Motor neuron (in vitro differentiated cells): Measurements from ENCODE around the gene CASP3. TPM values are rescaled to one million over a fixed set of nuclear protein-coding genes. Genes with fewer than 3 reads are reported as not detected.
"Not testable (repeated sequence)": the region's sequence is repeated elsewhere in the genome, so short reads cannot be mapped to it uniquely, and the experiment has no call there.

Source experiments
- ATAC-seq, 8 experiments: fragments of 200-7000 bp; cut with Tn5 transposase; replicated peaks in 6 of 8; 2 replicates each; pipeline ENCODE4 v1.8.0; 2021; ENCODE audit warnings: mild to moderate bottlenecking in 8 of 8, moderate library complexity in 8 of 8
- H3K27ac ChIP-seq, 2 donors: fragments of 250-450 bp; sonication (Bioruptor Pico); 2 replicates each; pipeline ENCODE4 v1.9.0; 2021; ENCODE audit warnings: antibody characterized with exemption in 2 of 2, mild to moderate bottlenecking in 2 of 2, moderate library complexity in 1 of 2
- H3K4me1 ChIP-seq, 2 donors: fragments of 250-450 bp; sonication (Bioruptor Pico); replicated peaks in 1 of 2; 2 replicates each; pipeline ENCODE4 v1.6.1; 2021; ENCODE audit warnings: antibody characterized with exemption in 2 of 2, mild to moderate bottlenecking in 2 of 2, moderate library complexity in 1 of 2
- H3K4me3 ChIP-seq, 5 donors: fragments of 250-450 bp; sonication (Bioruptor Pico); 2 replicates each; pipeline ENCODE4 v1.9.0; 2021; ENCODE audit warnings: antibody characterized with exemption in 5 of 5, mild to moderate bottlenecking in 5 of 5, moderate library complexity in 4 of 5
- WGBS, 10 experiments: fragments of 450-650 bp; shearing (Covaris generic); methylation state at CpG; one replicate each; pipeline ENCODE4 v1.0.0; 2022; 5-methylcytosine and 5-hydroxymethylcytosine counted together
- in situ Hi-C, 9 experiments: fragments of 400-800 bp; cut with MboI; loops; one replicate each; pipeline ENCODE4 v1.15.0; 2021; ENCODE audit warnings: low sequenced_read_pairs in 9 of 9, low pct_unique_long_range_greater_than_20kb in 2 of 9; ENCODE audit not compliant: unreplicated experiment in 9 of 9
- total RNA-seq, 8 experiments: library from RNA; unstranded; fragments of 300-600 nt; gene quantifications; 2 replicates each; pipeline versions ENCODE4 v1.2.3 to v1.2.4, GENCODE V29; 2022

Gene CASP3
- total RNA-seq, 8 experiments from 2014 or later = 20.6 to 55.3 (median 37.6) TPM

DNA sequence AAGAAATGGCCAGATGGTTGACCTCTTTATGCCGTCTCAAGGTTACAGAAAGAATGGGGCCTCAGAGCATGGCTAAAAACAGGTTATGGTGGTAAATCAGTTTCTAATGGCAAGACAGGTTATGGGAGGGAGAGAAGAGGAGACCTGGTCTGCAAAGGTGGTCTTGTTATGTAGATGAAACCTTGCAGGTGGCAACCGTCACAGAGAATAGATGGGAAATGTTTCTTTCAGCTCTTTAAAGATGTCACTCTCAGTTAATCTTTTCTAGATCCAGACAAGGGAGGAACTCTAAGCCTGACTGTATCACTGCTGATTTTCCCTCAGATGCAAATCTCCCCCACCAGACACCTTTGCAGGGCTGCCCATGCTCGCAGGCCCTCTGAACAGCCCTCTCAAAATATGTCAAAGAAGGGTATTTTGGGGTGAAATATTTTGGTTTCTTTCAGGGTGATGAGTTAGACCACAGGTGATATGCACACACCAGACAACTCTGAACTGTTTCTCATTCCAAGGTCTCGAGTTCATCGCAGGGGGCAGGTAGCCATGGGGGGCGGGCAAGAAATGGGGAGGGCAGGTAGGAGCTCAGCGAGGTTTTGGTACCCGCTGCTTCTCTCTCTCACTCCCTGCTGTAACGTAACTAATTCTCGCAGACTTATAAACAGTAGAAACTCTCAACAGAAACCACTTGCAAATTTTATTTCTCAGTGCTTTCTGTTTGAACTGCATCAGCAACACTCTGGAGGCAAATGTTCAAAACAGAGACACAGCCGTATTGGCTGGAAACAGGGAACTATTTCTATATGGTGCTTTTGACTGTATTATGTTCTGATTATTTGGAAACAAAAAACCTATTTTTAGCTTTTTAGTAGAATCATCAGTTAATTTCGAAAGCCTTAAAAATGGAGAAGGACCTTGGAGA lies 32.4 kb downstream of the CASP3 start:
- in situ Hi-C loops = no loop called here
- ATAC-seq = no peak
- WGBS, 10 experiments = 49 to 98% (median 81%) methylated on average over 1 to 6 of the region's 12 CpGs

DNA sequence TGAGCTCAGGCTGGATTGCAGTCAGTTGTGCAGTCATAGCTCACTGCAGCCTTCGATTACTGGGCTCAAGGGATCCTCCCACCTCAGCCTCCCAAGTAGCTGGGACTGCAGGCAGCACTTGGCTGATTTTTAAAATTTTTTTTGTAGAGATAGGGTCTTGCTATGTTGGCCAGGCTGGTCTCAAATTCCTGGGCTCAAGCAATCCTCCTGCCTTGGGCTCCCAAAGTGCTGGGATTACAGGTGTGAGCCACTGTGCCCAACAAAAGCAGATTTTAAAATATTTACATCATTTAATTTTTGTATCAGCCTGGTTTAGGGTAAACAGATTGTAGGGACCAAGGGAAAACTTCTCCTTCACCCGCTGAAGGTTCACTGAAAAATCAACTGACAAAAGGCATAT lies 33.1 kb downstream of the CASP3 start:
- H3K27ac ChIP-seq, H3K4me1 ChIP-seq, H3K4me3 ChIP-seq, in situ Hi-C loops, ATAC-seq: not testable (repeated sequence)
- WGBS, 10 experiments = 28 to 100% (median 60%) methylated on average over 1 to 2 of the region's 2 CpGs

More for the DNA sequence above, 32.4 kb downstream of the CASP3 start:
- Histone ChIP-seq H3K4me1 (no peaks in the 10 kb centered on the region), H3K27ac (no peak overlapping the region), H3K4me3 (no peak overlapping the region)

DNA sequence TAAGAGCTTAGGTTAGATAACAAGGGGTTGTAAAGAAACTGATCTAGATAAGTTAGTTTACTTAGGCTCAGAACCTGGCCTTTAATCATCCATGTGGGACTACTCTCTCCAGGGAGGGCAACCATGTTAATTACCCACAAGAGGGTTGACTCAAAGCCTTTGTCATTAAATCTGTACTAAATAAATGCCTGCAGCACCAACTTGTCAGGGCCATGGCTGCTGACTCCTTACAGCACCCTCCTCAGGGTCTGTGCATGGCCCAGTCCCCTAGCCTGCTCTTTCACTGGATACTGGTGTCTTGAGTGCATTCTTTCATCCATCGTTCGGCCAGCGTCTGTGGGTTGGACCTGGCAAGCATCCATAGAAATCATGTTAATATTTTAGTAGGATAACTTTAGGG lies 34.7 kb downstream of the CASP3 start:
- no peak for ATAC-seq
- no peaks in the 10 kb centered on the region for H3K4me1 ChIP-seq
- in situ Hi-C loops = no loop called here
- H3K4me3 ChIP-seq = no peak overlapping the region
- no peak overlapping the region for H3K27ac ChIP-seq
- 85 to 100% methylated on average over 2 to 3 of the region's 3 CpGs; no CpG with 5 or more reads in 8 of the 10 experiments for WGBS, 10 experiments

DNA sequence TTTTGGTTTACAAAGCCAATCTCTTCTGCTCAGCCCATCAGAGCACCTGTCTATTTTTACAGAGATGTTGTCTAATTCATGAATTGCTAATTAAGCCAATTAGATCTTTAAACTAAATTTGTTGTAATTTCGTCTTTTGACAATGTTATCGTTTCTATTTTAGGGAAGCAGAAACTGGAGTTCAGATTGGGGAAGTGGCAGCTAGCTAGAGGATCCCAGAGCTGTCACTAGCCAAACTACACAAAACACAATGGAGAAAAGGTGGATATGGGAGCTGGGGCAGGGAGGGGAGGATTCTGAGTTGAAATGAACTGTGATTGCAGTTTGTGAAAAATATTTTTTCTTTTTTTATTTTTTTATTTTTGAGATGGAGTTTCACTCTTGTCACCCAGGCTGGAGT lies 35.8 kb downstream of the CASP3 start:
- Histone ChIP-seq H3K4me1 (no peaks in the 10 kb centered on the region), H3K4me3 (no peak overlapping the region), H3K27ac (no peak overlapping the region)
- in situ Hi-C loops = no loop called here
- no peak for ATAC-seq
- 43 to 100% (median 86%) methylated on average over 2 of the region's 2 CpGs for WGBS, 10 experiments

DNA sequence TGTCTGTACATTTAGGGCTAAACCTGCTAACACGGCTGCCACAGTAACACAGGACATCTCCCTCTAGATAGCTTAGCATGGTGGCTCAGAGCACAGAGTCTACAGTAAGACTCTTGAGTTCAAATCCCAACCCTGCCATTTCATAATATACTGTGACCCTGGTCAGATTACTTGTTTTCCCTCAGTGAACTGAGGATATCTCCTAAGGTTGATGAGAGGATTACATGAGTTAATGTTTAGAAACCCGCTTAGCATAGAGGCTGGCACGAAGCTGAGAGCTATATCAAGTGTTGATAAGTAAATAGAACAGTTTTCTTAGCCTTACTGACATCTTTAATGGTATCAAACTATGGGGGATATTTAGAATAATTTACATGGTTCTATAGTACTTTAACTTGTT lies 37.2 kb downstream of the CASP3 start:
- 13 to 90% (median 76%) methylated on average over 1 to 3 of the region's 3 CpGs; no CpG with 5 or more reads in 4 of the 10 experiments for WGBS, 10 experiments
- no peak for ATAC-seq
- in situ Hi-C loops = no loop called here
- H3K4me3 ChIP-seq = no peak overlapping the region
- no peak overlapping the region for H3K27ac ChIP-seq
- no peaks in the 10 kb centered on the region for H3K4me1 ChIP-seq

DNA sequence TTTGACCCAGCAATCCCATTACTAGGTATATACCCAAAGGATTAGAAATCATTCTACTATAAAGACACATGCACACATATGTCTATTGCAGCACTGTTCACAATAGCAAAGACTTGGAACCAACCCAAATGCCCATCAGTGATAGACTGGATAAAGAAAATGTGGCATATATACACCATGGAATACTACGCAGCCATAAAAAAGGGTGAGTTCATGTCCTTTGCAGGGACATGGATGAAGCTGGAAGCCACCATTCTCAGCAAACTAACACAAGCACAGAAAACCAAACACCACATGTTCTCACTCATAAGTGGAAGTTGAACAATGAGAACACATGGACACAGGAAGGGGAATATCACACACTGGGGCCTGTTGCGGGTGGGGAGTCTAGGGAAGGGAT lies 41.8 kb downstream of the CASP3 start:
- in situ Hi-C loops = not testable (repeated sequence)
- WGBS, 10 experiments = 100% methylated on average over 1 of the region's 2 CpGs; no CpG with 5 or more reads in 9 of the 10 experiments

DNA sequence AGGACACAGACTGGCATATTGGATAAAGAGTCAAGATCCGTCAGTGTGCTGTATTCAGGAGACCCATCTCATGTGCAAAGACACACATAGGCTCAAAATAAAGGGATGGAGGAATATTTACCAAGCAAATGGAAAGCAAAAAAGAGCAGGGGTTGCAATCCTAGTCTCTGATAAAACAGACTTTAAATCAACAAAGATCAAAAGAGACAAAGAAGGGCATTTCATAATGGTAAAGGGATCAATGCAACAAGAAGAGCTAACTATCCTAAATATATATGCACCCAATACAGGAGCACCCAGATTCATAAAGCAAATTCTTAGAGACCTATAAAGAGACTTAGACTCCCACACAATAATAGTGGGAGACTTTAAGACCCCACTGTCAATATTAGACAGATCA lies 46.4 kb downstream of the CASP3 start:
- H3K27ac ChIP-seq, H3K4me1 ChIP-seq, H3K4me3 ChIP-seq, in situ Hi-C loops, ATAC-seq: not testable (repeated sequence)
- 0% methylated on average over 1 of the region's 1 CpG; no CpG with 5 or more reads in 6 of the 10 experiments for WGBS, 10 experiments

More for the DNA sequence above, 41.8 kb downstream of the CASP3 start:
- not testable (repeated sequence) for H3K4me3 ChIP-seq, H3K27ac ChIP-seq, ATAC-seq, H3K4me1 ChIP-seq

DNA sequence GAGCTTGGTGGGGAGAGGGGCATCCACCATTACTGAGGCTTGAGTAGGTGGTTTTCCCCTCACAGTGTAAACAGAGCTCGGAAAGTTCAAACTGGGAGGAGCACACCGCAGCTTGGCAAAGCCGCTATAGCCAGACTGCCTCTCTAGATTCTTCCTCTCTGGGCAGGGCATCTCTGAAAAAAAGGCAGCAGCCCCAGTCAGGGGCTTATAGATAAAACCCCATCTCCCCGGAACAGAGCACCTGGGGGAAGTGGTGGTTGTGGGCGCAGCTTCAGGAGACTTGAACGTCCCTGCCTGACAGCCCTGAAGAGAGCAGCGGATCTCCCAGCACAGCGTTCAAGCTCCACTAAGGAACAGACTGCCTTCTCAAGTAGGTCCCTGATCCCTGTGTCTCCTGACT lies 48.3 kb downstream of the CASP3 start:
- H3K27ac ChIP-seq, H3K4me1 ChIP-seq, H3K4me3 ChIP-seq, in situ Hi-C loops, ATAC-seq: not testable (repeated sequence)
- 71 to 100% (median 82%) methylated on average over 1 to 5 of the region's 8 CpGs; no CpG with 5 or more reads in 6 of the 10 experiments for WGBS, 10 experiments

DNA sequence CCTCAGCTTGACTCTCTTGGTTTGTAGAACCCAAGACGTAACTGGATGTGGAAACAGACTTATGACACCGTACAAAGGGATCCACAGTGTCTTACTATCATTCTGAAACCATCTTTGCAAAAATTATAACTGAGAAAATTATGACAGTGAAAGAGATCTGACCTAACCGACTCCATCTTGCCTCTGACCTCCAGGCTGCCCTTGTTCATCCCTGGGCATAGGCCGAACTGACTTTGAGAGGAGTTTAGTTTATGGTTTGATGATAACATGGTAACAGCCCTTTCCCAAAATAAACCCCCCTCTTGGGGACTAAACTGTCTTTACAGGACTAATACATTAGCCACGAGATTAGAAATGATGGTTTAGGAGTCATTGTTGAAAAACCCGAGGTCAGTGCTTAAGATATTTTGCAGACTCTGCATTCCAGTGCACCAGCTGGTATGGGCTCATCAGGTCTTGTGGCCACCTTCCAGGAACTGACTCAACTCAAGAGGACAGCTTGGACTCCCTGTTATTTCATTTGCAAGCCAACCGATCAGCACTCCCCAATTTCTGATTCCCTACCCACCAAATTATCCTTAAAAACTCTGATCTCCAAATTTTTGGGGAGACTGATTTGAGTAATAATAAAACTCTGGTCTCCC lies 49.6 kb downstream of the CASP3 start:
- in situ Hi-C loops = no loop called here
- Histone ChIP-seq H3K27ac (no peak overlapping the region), H3K4me3 (no peak overlapping the region), H3K4me1 (no peaks in the 10 kb centered on the region)
- peak in 2 of 8 experiments; percentile 57 to 63 for ATAC-seq
- 13 to 100% (median 78%) methylated on average over 2 to 5 of the region's 7 CpGs; no CpG with 5 or more reads in 4 of the 10 experiments for WGBS, 10 experiments

DNA sequence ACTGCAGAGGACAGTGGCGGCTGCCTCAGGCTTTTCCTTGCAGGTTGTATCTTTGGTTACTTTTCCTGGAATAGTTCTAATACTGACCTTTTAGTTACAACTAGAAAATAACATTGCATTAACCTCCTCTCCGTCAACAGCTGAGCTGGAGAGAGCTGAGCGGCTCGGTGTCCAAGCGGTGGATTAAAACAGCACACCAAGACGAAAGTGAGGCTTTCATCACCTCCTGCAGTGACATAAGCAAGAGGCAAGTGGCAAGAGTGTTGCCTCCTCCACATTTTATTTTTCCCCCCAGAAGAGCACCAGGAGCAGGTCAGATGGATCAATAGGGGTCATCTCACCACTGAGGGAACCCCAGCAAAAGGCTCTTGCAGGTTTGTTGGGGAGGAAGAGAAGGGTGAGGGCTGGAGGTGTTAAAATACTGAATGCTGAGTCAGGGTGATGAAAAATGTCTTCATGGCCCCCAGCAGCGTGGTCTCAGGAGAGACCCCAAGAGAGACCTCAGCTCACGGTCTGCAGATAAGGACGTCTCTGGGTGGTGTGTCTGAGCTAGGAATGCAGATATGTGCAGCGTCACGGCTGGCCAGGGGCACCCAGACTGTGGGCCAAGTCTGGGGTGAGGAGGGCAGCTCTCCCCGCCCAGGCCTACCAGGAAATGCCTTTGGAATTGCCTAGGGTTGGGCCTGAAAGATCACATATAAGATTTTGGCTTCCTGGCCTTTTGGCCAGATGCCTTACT lies 50.3 kb downstream of the CASP3 start:
- peak in 2 of 8 experiments; percentile 84 to 88 for ATAC-seq
- Histone ChIP-seq H3K4me1 (no peaks in the 10 kb centered on the region), H3K27ac (no peak overlapping the region), H3K4me3 (no peak overlapping the region)
- in situ Hi-C loops = no loop called here
- WGBS, 10 experiments = 25 to 100% (median 83%) methylated on average over 2 to 6 of the region's 12 CpGs; no CpG with 5 or more reads in 1 of the 10 experiments

DNA sequence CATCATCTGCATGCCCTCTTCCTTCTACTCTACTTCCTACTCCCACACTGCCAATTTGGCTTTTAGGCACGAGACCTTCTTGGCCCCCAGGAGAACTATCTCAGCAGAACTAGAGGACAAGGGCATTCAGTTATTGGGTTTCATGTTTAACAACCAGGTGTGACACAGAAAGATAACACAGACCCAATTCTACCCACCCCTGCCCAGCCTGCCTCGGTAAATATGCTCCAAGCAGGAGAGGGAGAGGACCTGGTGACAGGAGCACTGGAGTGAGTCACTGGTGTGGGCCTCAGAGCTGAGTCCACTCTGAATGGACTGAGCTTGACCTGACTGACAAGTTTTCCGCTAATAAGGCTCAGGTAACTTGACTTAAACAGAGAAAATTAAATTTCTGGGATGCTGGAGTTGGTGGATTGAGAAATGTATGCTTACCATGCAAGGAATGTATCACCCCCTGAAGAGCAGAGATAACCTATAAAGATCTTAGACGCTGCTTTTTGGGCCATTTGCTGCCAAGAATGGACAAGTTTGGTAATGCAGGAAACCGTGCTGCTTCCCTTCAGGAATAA lies 52.5 kb downstream of the CASP3 start:
- WGBS, 10 experiments = 30 to 100% (median 73%) methylated on average over 1 to 4 of the region's 5 CpGs; no CpG with 5 or more reads in 2 of the 10 experiments

DNA sequence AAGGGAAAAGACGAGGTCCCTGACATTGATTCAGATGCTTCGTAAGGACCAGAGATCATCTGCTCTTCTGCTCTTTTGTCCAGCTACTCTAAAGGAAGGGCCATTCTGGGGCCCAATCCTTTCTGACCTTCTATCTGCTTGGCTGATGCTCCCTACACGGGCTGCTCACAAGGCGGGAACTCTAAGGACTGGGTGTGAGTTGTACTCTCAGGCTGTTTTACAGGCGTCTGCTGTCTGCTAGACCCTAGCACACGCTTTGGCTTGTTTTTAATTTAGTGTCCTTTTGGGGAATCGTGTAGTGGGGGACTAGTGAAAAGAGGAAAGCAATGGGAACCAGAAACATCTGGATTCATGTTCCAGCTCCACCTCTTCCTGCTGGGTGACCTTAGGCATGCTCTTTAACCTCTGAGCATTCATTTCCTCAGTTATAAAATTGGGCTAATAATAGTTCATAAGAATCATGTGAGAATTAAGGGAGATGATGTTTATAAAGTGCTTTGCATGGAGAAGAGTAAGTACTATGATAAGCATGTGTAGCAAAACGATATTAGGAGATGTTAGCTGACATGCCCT lies 53.1 kb downstream of the CASP3 start:
- in situ Hi-C loops = no loop called here
- Histone ChIP-seq H3K4me1 (no peaks in the 10 kb centered on the region), H3K4me3 (no peak overlapping the region), H3K27ac (no peak overlapping the region)
- no peak for ATAC-seq
- WGBS, 10 experiments = 0 to 94% (median 85%) methylated on average over 1 to 6 of the region's 8 CpGs; no CpG with 5 or more reads in 3 of the 10 experiments

More for the DNA sequence above, 52.5 kb downstream of the CASP3 start:
- Histone ChIP-seq H3K4me1 (no peaks in the 10 kb centered on the region), H3K27ac (no peak overlapping the region), H3K4me3 (no peak overlapping the region)
- in situ Hi-C loops = no loop called here
- no peak for ATAC-seq
